ENCODE results near the gene TTC14. TPM values are rescaled to one million over a fixed set of nuclear protein-coding genes. Genes with fewer than 3 reads are reported as not detected.
A peak's percentile ranks its signal among the peaks of the same experiment; 100 is the strongest.

Gene TTC14
- total RNA-seq, 1 donor from 2014 or later, result 78.5 TPM

GRCh38 chr3:180633722-180634121, 31.8 kb downstream of the TTC14 start:
- no peak for DNase-seq (ENCODE audit: low read depth)

- DNase-seq (ENCODE audit: low read depth), result no peak
These were observed 39.0 kb downstream of the TTC14 start for GRCh38 chr3:180640987-180641386.

- DNase-seq (ENCODE audit: low read depth), result peak; percentile 14
These were observed 44.3 kb downstream of the TTC14 start for GRCh38 chr3:180646187-180646790.

- DNase-seq (ENCODE audit: low read depth), result no peak
These were observed 54.4 kb downstream of the TTC14 start for GRCh38 chr3:180656406-180656805.

GRCh38 chr3:180657094-180657493, 55.1 kb downstream of the TTC14 start:
- no peak for DNase-seq (ENCODE audit: low read depth)

Other genes starting within 250 kb of the TTC14 start
- gene CCDC39, start 77.3 kb downstream of the TTC14 start, total RNA-seq, result under 0.01 and 0.10 TPM in 2 replicates

Measured in renal cortical epithelial cell (primary cell).